K562 (cell line): ENCODE measurements around the gene FHL1. TPM values are rescaled to one million over a fixed set of nuclear protein-coding genes. Genes with fewer than 3 reads are reported as not detected.

Experiments
- ATAC-seq: fragments of 200-7000 bp; cut with Tn5 transposase; 3 replicates; pipeline ENCODE4 v1.9.1; 2020; ENCODE audit warnings: moderate library complexity
- BruUV-seq: library from RNA; stranded (reverse); fragments of 400-500 nt; replicated peaks from 2 replicates; lab custom pipeline; 2021; lab: Mats Ljungman, UMichigan
- CTCF ChIA-PET: fragments of 300-600 bp; formaldehyde crosslinking; extraction: SDS; loops from one replicate; lab custom pipeline; 2021; ENCODE audit warnings: low intra/inter-chr PET ratio; lab: Yijun Ruan, JAX
- POLR2A ChIA-PET: fragments of 300-600, 350-650 bp; sonication (Branson Sonifier 250); formaldehyde crosslinking; extraction: SDS; loops from one replicate; lab custom pipeline; 2021; ENCODE audit warnings: antibody characterized with exemption, inconsistent platforms; lab: Yijun Ruan, JAX
- DNase-seq, 4 experiments: peaks; one replicate each; pipeline versions ENCODE4 v3.0.0 to v3.0.0-alpha.2; 2011 to 2018; ENCODE audit warnings: low spot score in 3 of 4, mixed read lengths in 3 of 4; ENCODE audit errors: extremely low read depth in 1 of 4
- FAIRE-seq: peaks from 2 replicates; lab custom pipeline; 2011; peaks lifted over from hg19 to GRCh38; lab: Jason Lieb, UNC
- H2AFZ ChIP-seq: 2 replicates; pipeline ENCODE4 v1.6.0; 2011; ENCODE audit warnings: low read depth, low read length, control low read depth, inconsistent platforms
- H3K27ac ChIP-seq: fragments of 200-600 bp; 3 replicates; pipeline ENCODE4 v1.8.0; 2011; ENCODE audit warnings: low read depth, mild to moderate bottlenecking, control low read depth, inconsistent platforms, low read length, moderate library complexity, mixed read lengths; ENCODE audit errors: extremely low read depth
- H3K27me3 ChIP-seq, 2 experiments: fragments of 300-600 bp in 1 of 2; 2 replicates in 1 of 2; 3 replicates in 1 of 2; pipeline versions ENCODE4 v1.6.0 to v1.8.0; 2011; ENCODE audit warnings: inconsistent platforms in 2 of 2, low read length in 2 of 2, mild to moderate bottlenecking in 1 of 2, mixed read lengths in 1 of 2, moderate library complexity in 1 of 2; ENCODE audit not compliant: control insufficient read depth in 2 of 2, insufficient read depth in 2 of 2
- H3K36me3 ChIP-seq: fragments of 300-600 bp; 3 replicates; pipeline ENCODE4 v1.8.0; 2011; ENCODE audit warnings: mild to moderate bottlenecking, low read length, inconsistent platforms; ENCODE audit not compliant: control insufficient read depth, insufficient read depth
- H3K4me1 ChIP-seq, 2 experiments: fragments of 200-600 bp in 1 of 2; replicated peaks in 1 of 2; 2 replicates in 1 of 2; 3 replicates in 1 of 2; pipeline versions ENCODE4 v1.5.1 to v1.8.0; 2011; ENCODE audit warnings: inconsistent platforms in 2 of 2, low read length in 2 of 2, mild to moderate bottlenecking in 1 of 2, mixed read lengths in 1 of 2, moderate library complexity in 1 of 2; ENCODE audit not compliant: control insufficient read depth in 2 of 2, insufficient read depth in 2 of 2
- H3K4me2 ChIP-seq: 2 replicates; pipeline ENCODE4 v1.6.1; 2011; ENCODE audit warnings: low read length, control low read depth, inconsistent platforms, mixed read lengths; ENCODE audit not compliant: insufficient read depth
- H3K4me3 ChIP-seq: fragments of 200-600 bp; sonication (generic), shearing (Covaris generic); 2 replicates; pipeline ENCODE4 v1.5.1; 2016; ENCODE audit warnings: control low read depth, inconsistent platforms
- H3K79me2 ChIP-seq: fragments of 200-600 bp; 3 replicates; pipeline ENCODE4 v1.8.0; 2011; ENCODE audit warnings: low read length, inconsistent platforms; ENCODE audit not compliant: control insufficient read depth, insufficient read depth
- H3K9ac ChIP-seq, 2 experiments: 2 replicates each; pipeline versions ENCODE4 v1.6.0 to v1.6.1; 2011; ENCODE audit warnings: low read depth in 2 of 2, low read length in 2 of 2, control low read depth in 1 of 2, inconsistent platforms in 1 of 2, mild to moderate bottlenecking in 1 of 2, mixed read lengths in 1 of 2; ENCODE audit not compliant: insufficient read depth in 1 of 2
- H3K9me1 ChIP-seq: one replicate; pipeline ENCODE4 v1.6.0; 2011; ENCODE audit warnings: inconsistent platforms, mild to moderate bottlenecking, low read length, moderate library complexity; ENCODE audit not compliant: control insufficient read depth, insufficient read depth
- H3K9me3 ChIP-seq: replicated peaks from 2 replicates; pipeline ENCODE4 v1.5.1; 2011; ENCODE audit warnings: low read depth, low read length, inconsistent platforms; ENCODE audit not compliant: control insufficient read depth, insufficient read depth
- H4K20me1 ChIP-seq: replicated peaks from 2 replicates; pipeline ENCODE4 v1.6.1; 2011; ENCODE audit warnings: low read length, inconsistent platforms, mixed read lengths; ENCODE audit not compliant: control insufficient read depth, insufficient read depth
- NFIC ChIP-seq: fragments of 450-650 bp; IDR thresholded peaks from 2 replicates; pipeline ENCODE4 v1.6.1; 2017; ENCODE audit warnings: mild to moderate bottlenecking, inconsistent platforms
- WGBS: fragments of 100-300 bp; shearing (Covaris generic); methylation state at CpG from one replicate; pipeline ENCODE4 v1.1.6; 2016; ENCODE audit warnings: low coverage, mixed read lengths; ENCODE audit not compliant: insufficient coverage; ENCODE audit errors: missing lambda C conversion rate; 5-methylcytosine and 5-hydroxymethylcytosine counted together
- in situ Hi-C: fragments of 300-500 bp; cut with MboI; formaldehyde crosslinking; loops from 4 replicates; pipeline ENCODE4 v1.15.0; 2018; ENCODE audit warnings: inconsistent platforms, mixed read lengths
- intact Hi-C: fragments of 100-400 bp; cut with micrococcal nuclease; formaldehyde crosslinking; loops from 2 replicates; pipeline ENCODE4 v1.14.2; 2022
- polyA plus RNA-seq, 8 experiments: library from polyadenylated mRNA; depleted of rRNA in 4 of 8; stranded (reverse) in 5 of 8; unstranded in 3 of 8; fragments of >200 nt; fragmentation: Nextera tagmentation in 2 of 8; fragmentation: Illumina TruSeq in 1 of 8; extraction: Ambion mirVana in 2 of 8; extraction: Trizol in 1 of 8; gene quantifications; 2 replicates each; pipeline versions ENCODE4 v1.2.1 to v1.2.3, GENCODE V29; 2011 to 2014; ENCODE audit warnings: inconsistent platforms in 1 of 8, missing spikeins in 1 of 8
- total RNA-seq, 7 experiments: library from RNA; depleted of rRNA in 6 of 7; stranded (reverse); fragments of >200 nt in 6 of 7; fragmentation: Illumina TruSeq in 2 of 7; extraction: Trizol in 2 of 7; gene quantifications; 2 replicates each; pipeline versions ENCODE4 v1.2.1 to v1.2.3, GENCODE V29; 2011 to 2021; ENCODE audit warnings: low replicate concordance in 1 of 7
- TF ChIP-seq, protein P1 (sequence below): fragments of 450-650 bp; IDR thresholded peaks from 2 replicates; pipeline ENCODE4 v1.6.1; 2017; ENCODE audit warnings: antibody characterized with exemption
- TF ChIP-seq, protein P2 (sequence below): sonication (generic); formaldehyde crosslinking; IDR thresholded peaks from 2 replicates; pipeline ENCODE4 v1.8.0; 2022; ENCODE audit warnings: mild to moderate bottlenecking, missing genetic modification reagents

FHL1 gene
- total and polyA plus RNA-seq, 9 of the 15 experiments (the other 6 are each of a cell fraction or from before 2014, with no cell fraction given): 0.03 to 3.0 (median 0.13) TPM; not detected in 1

DNA sequence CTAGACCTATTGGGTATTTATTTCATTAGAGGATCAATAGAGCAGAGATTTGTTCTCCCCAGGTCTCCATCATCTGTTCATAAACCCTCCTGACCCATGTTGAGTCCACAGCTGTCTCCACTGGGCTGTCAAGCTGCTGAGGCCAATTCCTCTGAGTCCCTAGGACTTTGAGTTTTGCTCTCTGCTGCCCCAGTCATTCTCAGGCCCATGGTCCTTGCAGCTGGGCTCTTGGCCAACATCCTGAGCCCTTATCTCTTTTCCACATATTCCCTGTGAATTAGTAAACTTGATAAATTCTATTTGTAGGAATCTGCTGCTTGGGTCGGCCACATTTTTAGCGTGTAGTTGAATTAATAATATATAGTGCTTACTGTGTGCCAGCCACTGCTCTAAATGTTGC lies 41.9 kb downstream of the FHL1 start:
- POLR2A ChIA-PET: no interaction called here
- CTCF ChIA-PET: no interaction called here
- no peak overlapping the region for H3K4me2 ChIP-seq
- no peaks in the 10 kb centered on the region for H3K36me3 ChIP-seq
- no peaks in the 10 kb centered on the region for H3K79me2 ChIP-seq
- no peaks in the 10 kb centered on the region for H4K20me1 ChIP-seq
- no peak for FAIRE-seq
- TF ChIP-seq NFIC: peak; percentile 23; the same call in 1 of the 2 replicates
- TF ChIP-seq, protein P1, sequence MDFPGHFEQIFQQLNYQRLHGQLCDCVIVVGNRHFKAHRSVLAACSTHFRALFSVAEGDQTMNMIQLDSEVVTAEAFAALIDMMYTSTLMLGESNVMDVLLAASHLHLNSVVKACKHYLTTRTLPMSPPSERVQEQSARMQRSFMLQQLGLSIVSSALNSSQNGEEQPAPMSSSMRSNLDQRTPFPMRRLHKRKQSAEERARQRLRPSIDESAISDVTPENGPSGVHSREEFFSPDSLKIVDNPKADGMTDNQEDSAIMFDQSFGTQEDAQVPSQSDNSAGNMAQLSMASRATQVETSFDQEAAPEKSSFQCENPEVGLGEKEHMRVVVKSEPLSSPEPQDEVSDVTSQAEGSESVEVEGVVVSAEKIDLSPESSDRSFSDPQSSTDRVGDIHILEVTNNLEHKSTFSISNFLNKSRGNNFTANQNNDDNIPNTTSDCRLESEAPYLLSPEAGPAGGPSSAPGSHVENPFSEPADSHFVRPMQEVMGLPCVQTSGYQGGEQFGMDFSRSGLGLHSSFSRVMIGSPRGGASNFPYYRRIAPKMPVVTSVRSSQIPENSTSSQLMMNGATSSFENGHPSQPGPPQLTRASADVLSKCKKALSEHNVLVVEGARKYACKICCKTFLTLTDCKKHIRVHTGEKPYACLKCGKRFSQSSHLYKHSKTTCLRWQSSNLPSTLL: no peak
- TF ChIP-seq, protein P2, sequence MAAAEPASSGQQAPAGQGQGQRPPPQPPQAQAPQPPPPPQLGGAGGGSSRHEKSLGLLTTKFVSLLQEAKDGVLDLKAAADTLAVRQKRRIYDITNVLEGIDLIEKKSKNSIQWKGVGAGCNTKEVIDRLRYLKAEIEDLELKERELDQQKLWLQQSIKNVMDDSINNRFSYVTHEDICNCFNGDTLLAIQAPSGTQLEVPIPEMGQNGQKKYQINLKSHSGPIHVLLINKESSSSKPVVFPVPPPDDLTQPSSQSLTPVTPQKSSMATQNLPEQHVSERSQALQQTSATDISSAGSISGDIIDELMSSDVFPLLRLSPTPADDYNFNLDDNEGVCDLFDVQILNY (CRISPR knock-in tag): no peak
- in situ Hi-C loops: no loop called here
- DNase-seq: peak in 1 of 4 experiments; percentile 13
- no peak for ATAC-seq
- H3K4me3 ChIP-seq: no peak overlapping the region
- peaks cover 0 to 9% of the 10 kb centered on the region in 2 experiments; a peak in 3 of 5 replicates for H3K27me3 ChIP-seq
- 0% methylated on average over 2 of the region's 2 CpGs for WGBS
- H3K9me3 ChIP-seq: no peaks in the 10 kb centered on the region
- intact Hi-C loops: no loop called here
- BruUV-seq: no TSS peak
- no peaks in the 10 kb centered on the region for H3K4me1 ChIP-seq
- no peak overlapping the region for H2AFZ ChIP-seq
- H3K9me1 ChIP-seq: no peaks in the 10 kb centered on the region
- no peak overlapping the region for H3K9ac ChIP-seq
- no peak overlapping the region for H3K27ac ChIP-seq
